ENCODE measurements around the gene GRK5.

The GRK5 gene

DNA sequence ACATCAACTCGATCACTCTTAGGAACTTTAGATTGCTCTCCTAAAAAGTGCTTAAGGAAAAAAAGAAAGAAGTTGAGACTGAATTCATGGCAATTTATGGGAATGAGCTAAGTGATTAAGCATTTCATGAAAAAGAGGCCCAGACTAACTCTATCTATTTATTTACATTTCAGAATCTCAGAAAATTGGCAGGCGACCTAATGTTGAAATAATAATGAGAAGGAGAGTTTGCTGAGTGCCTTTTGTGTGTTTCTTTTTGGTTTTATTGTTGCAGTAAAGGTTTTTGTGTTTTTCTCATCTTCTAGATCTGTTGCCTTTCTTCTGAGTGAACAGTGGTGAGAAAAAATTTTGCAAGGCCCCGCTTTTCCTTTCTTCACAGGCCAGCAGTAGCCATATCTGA lies 3.8 kb downstream of the GRK5 start:
- Histone ChIP-seq H3K4me3 (ENCODE audit: low read depth, low read length) (peak overlapping the region; percentile 89), H3K27me3 (ENCODE audit: control insufficient read depth, insufficient read depth, low read length) (no peaks in the 10 kb centered on the region), H3K9ac (no peak overlapping the region), H3K36me3 (ENCODE audit: control insufficient read depth, insufficient read depth, low read length) (no peaks in the 10 kb centered on the region), H3K4me1 (peaks cover 35% of the 10 kb centered on the region), H3K27ac (peak overlapping the region; percentile 90), H3K79me2 (peaks cover 40% of the 10 kb centered on the region), H3K9me3 (ENCODE audit: control insufficient read depth, low read length) (no peaks in the 10 kb centered on the region), H2AFZ (no peak overlapping the region), H3K4me2 (ENCODE audit: low read length) (peak overlapping the region; percentile 57)
- no peak for TF ChIP-seq CTCF (IDR thresholded peaks at IDR 0.05)

DNA sequence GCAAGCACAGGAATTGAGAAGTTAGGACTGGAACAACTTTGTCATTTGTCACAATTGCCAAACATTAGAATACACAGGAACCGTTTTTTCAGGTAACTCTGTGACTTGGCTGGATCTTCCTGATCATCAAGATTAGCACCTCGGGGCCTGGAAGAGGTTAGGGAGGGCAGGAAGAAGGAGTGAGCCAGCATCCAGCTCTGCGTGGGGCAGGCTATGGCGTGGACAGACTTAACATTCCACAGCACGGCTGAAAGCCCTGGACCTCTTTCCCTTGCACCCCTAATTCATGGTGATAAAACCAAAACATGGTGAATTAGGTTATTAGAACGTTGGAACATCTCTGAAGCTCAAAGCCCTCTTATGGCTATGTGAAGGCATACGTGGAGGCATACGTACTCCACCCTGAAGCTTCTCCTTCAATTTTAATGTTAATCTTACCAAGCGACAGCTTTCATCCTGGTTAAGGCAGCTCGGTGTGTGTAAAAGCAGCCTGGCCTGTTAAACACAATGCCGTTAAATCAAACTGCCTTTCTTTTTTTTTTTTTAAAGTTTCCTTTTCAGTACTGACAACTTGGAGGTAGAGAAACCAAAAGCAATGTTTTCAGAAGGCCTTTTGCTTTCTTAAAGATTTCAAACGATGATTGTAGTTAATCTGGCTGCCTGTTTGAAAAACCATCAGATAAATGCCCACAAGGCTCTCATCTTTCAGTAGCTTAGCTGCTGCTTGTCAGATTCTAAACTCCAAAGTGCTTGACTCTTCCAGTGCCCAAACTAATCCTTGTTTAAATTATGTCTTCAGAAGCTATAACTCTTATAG lies 4.5 kb downstream of the GRK5 start:
- no peaks in the 10 kb centered on the region for H3K27me3 ChIP-seq (ENCODE audit: control insufficient read depth, insufficient read depth, low read length)
- peaks cover 45% of the 10 kb centered on the region for H3K79me2 ChIP-seq
- no peaks in the 10 kb centered on the region for H3K36me3 ChIP-seq (ENCODE audit: control insufficient read depth, insufficient read depth, low read length)
- peaks cover 39% of the 10 kb centered on the region for H3K4me1 ChIP-seq
- peak overlapping the region; percentile 89 for H3K4me3 ChIP-seq (ENCODE audit: low read depth, low read length)
- H3K4me2 ChIP-seq (ENCODE audit: low read length), result peak overlapping the region; percentile 57
- peak overlapping the region; percentile 90 for H3K27ac ChIP-seq
- TF ChIP-seq CTCF (IDR thresholded peaks at IDR 0.05), result no peak
- H3K9ac ChIP-seq, result no peak overlapping the region
- no peaks in the 10 kb centered on the region for H3K9me3 ChIP-seq (ENCODE audit: control insufficient read depth, low read length)
- H2AFZ ChIP-seq, result no peak overlapping the region

DNA sequence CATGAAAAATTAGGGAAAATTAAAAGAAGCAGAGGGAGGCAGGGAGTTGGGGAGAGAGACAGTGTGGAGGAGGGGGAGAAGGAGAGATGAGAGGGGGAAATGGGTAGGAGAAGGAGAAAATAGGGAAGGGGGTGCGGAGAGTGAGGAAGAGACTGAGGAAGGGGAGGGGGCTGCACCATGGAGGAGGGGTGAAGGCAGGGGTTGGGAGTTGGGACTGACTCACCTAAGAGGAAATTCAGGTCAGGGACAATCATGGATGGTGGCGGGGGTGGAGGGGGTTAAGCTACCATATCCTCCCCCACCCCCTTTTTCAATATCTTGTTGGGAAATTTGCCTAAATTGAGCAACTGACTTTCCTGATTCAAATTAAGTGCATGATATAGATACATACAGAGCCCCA lies 8.0 kb downstream of the GRK5 start:
- H3K27ac ChIP-seq, result peak overlapping the region; percentile 67
- no peak overlapping the region for H2AFZ ChIP-seq
- no peaks in the 10 kb centered on the region for H3K27me3 ChIP-seq (ENCODE audit: control insufficient read depth, insufficient read depth, low read length)
- no peaks in the 10 kb centered on the region for H3K36me3 ChIP-seq (ENCODE audit: control insufficient read depth, insufficient read depth, low read length)
- no peaks in the 10 kb centered on the region for H3K9me3 ChIP-seq (ENCODE audit: control insufficient read depth, low read length)
- TF ChIP-seq CTCF (IDR thresholded peaks at IDR 0.05), result no peak
- peaks cover 62% of the 10 kb centered on the region for H3K4me1 ChIP-seq
- no peak overlapping the region for H3K4me3 ChIP-seq (ENCODE audit: low read depth, low read length)
- no peak overlapping the region for H3K9ac ChIP-seq
- peak overlapping the region; percentile 30 for H3K4me2 ChIP-seq (ENCODE audit: low read length)
- peaks cover 59% of the 10 kb centered on the region for H3K79me2 ChIP-seq

- Histone ChIP-seq H3K27ac (peak overlapping the region; percentile 67), H2AFZ (no peak overlapping the region), H3K4me1 (peaks cover 62% of the 10 kb centered on the region), H3K27me3 (ENCODE audit: control insufficient read depth, insufficient read depth, low read length) (no peaks in the 10 kb centered on the region), H3K79me2 (peaks cover 64% of the 10 kb centered on the region), H3K36me3 (ENCODE audit: control insufficient read depth, insufficient read depth, low read length) (no peaks in the 10 kb centered on the region), H3K4me3 (ENCODE audit: low read depth, low read length) (peak overlapping the region; percentile 23), H3K4me2 (ENCODE audit: low read length) (peak overlapping the region; percentile 29), H3K9ac (no peak overlapping the region), H3K9me3 (ENCODE audit: control insufficient read depth, low read length) (no peaks in the 10 kb centered on the region)
- TF ChIP-seq CTCF (IDR thresholded peaks at IDR 0.05), result no peak
Observed at GRCh38 chr10:119216127-119216526, 8.8 kb downstream of the GRK5 start.

GRCh38 chr10:119217401-119217800 lies 10.0 kb downstream of the GRK5 start:
- Histone ChIP-seq H2AFZ (no peak overlapping the region), H3K79me2 (peaks cover 67% of the 10 kb centered on the region), H3K27ac (peak overlapping the region; percentile 62), H3K9ac (no peak overlapping the region), H3K9me3 (ENCODE audit: control insufficient read depth, low read length) (no peaks in the 10 kb centered on the region), H3K4me1 (peaks cover 69% of the 10 kb centered on the region), H3K4me2 (ENCODE audit: low read length) (peak overlapping the region; percentile 15), H3K36me3 (ENCODE audit: control insufficient read depth, insufficient read depth, low read length) (no peaks in the 10 kb centered on the region), H3K4me3 (ENCODE audit: low read depth, low read length) (no peak overlapping the region), H3K27me3 (ENCODE audit: control insufficient read depth, insufficient read depth, low read length) (no peaks in the 10 kb centered on the region)
- TF ChIP-seq CTCF (IDR thresholded peaks at IDR 0.05), result no peak
